ENCODE measurements around the gene PADI4. TPM values are rescaled to one million over a fixed set of nuclear protein-coding genes. Genes with fewer than 3 reads are reported as not detected.

PADI4 gene
- total and polyA plus RNA-seq, 2 experiments from 2014 or later = not detected

GRCh38 chr1:17292299-17293160, 15.5 kb upstream of the PADI4 start:
- no peak for TF ChIP-seq CTCF (IDR thresholded peaks at IDR 0.05; ENCODE audit: low read depth, low read length)
- no peaks in the 10 kb centered on the region for H3K9me3 ChIP-seq (ENCODE audit: low read depth)

GRCh38 chr1:17293681-17294425, 14.1 kb upstream of the PADI4 start:
- Histone ChIP-seq H3K27ac (no peak overlapping the region), H3K27me3 (no peaks in the 10 kb centered on the region), H3K4me1 (ENCODE audit: low read depth) (no peaks in the 10 kb centered on the region), H3K36me3 (no peaks in the 10 kb centered on the region), H3K9me3 (ENCODE audit: low read depth) (no peaks in the 10 kb centered on the region), H3K4me3 (no peak overlapping the region)
- no peak for DNase-seq (ENCODE audit: low read depth in 1 of 2, low spot score in 1 of 2)
- no peak for TF ChIP-seq CTCF (IDR thresholded peaks at IDR 0.05; ENCODE audit: low read depth, low read length)

More at GRCh38 chr1:17292299-17293160, 15.5 kb upstream of the PADI4 start:
- Histone ChIP-seq H3K27ac (no peak overlapping the region), H3K4me3 (no peak overlapping the region), H3K36me3 (no peaks in the 10 kb centered on the region), H3K4me1 (ENCODE audit: low read depth) (no peaks in the 10 kb centered on the region), H3K27me3 (no peaks in the 10 kb centered on the region)
- DNase-seq (ENCODE audit: low read depth in 1 of 2, low spot score in 1 of 2) = no peak

- H3K27me3 ChIP-seq = no peaks in the 10 kb centered on the region
- no peak overlapping the region for H3K27ac ChIP-seq
- no peak for DNase-seq (ENCODE audit: low read depth in 1 of 2, low spot score in 1 of 2)
- no peaks in the 10 kb centered on the region for H3K9me3 ChIP-seq (ENCODE audit: low read depth)
- H3K4me1 ChIP-seq (ENCODE audit: low read depth) = no peaks in the 10 kb centered on the region
- H3K4me3 ChIP-seq = no peak overlapping the region
- H3K36me3 ChIP-seq = no peaks in the 10 kb centered on the region
- TF ChIP-seq CTCF (IDR thresholded peaks at IDR 0.05; ENCODE audit: low read depth, low read length) = no peak
These were observed 12.7 kb upstream of the PADI4 start for GRCh38 chr1:17295292-17295691.

- Histone ChIP-seq H3K4me1 (ENCODE audit: low read depth) (no peaks in the 10 kb centered on the region), H3K4me3 (no peak overlapping the region), H3K27ac (no peak overlapping the region), H3K9me3 (ENCODE audit: low read depth) (no peaks in the 10 kb centered on the region), H3K27me3 (no peaks in the 10 kb centered on the region), H3K36me3 (no peaks in the 10 kb centered on the region)
- no peak for TF ChIP-seq CTCF (IDR thresholded peaks at IDR 0.05; ENCODE audit: low read depth, low read length)
- DNase-seq (ENCODE audit: low read depth in 1 of 2, low spot score in 1 of 2) = no peak
These were observed 11.9 kb upstream of the PADI4 start for GRCh38 chr1:17296086-17296485.

GRCh38 chr1:17297991-17298390, 10.0 kb upstream of the PADI4 start:
- no peak for DNase-seq (ENCODE audit: low read depth in 1 of 2, low spot score in 1 of 2)
- no peaks in the 10 kb centered on the region for H3K4me1 ChIP-seq (ENCODE audit: low read depth)
- no peaks in the 10 kb centered on the region for H3K27me3 ChIP-seq
- no peak overlapping the region for H3K27ac ChIP-seq
- H3K36me3 ChIP-seq = no peaks in the 10 kb centered on the region
- TF ChIP-seq CTCF (IDR thresholded peaks at IDR 0.05; ENCODE audit: low read depth, low read length) = no peak
- H3K4me3 ChIP-seq = no peak overlapping the region
- no peaks in the 10 kb centered on the region for H3K9me3 ChIP-seq (ENCODE audit: low read depth)

Measured in cardiac muscle cell (in vitro differentiated cells and primary cell).